Stimulated activated CD4-positive, alpha-beta T cell treated with anti-CD3 and anti-CD28 coated beads, Interleukin-4, amount 100 ng/mL, for 4 hours (primary cell): Measurements from ENCODE around the gene TMEM132D.

Source experiments
- DNase-seq, 2 experiments: peaks; one replicate each; pipeline ENCODE4 v3.0.0-alpha.2; 2020

The TMEM132D gene

GRCh38 chr12:129312048-129312447 lies 591.8 kb downstream of the TMEM132D start:
- no peak for DNase-seq

GRCh38 chr12:129310346-129310745 lies 593.5 kb downstream of the TMEM132D start:
- DNase-seq, result no peak

GRCh38 chr12:129305851-129306250 lies 598.0 kb downstream of the TMEM132D start:
- no peak for DNase-seq

- DNase-seq, result no peak
Measured at GRCh38 chr12:129304529-129304928, 599.3 kb downstream of the TMEM132D start.

GRCh38 chr12:129300011-129300410 lies 603.8 kb downstream of the TMEM132D start:
- DNase-seq, result no peak

- DNase-seq, result no peak
Measured at GRCh38 chr12:129298921-129299320, 604.9 kb downstream of the TMEM132D start.

GRCh38 chr12:129296671-129297070 lies 607.2 kb downstream of the TMEM132D start:
- no peak for DNase-seq

GRCh38 chr12:129294868-129295267 lies 609.0 kb downstream of the TMEM132D start:
- no peak for DNase-seq

GRCh38 chr12:129279771-129280170 lies 624.1 kb downstream of the TMEM132D start:
- DNase-seq, result no peak

GRCh38 chr12:129276361-129277060 lies 627.3 kb downstream of the TMEM132D start:
- DNase-seq, result no peak

GRCh38 chr12:129269756-129270495 lies 633.9 kb downstream of the TMEM132D start:
- DNase-seq, result no peak

GRCh38 chr12:129258781-129259318 lies 645.0 kb downstream of the TMEM132D start:
- no peak for DNase-seq

- no peak for DNase-seq
Measured at GRCh38 chr12:129257524-129257923, 646.3 kb downstream of the TMEM132D start.

- DNase-seq, result no peak
Measured at GRCh38 chr12:129246630-129247029, 657.2 kb downstream of the TMEM132D start.

- no peak for DNase-seq
Measured at GRCh38 chr12:129245769-129246168, 658.1 kb downstream of the TMEM132D start.

GRCh38 chr12:129241852-129242251 lies 662.0 kb downstream of the TMEM132D start:
- DNase-seq, result no peak

- no peak for DNase-seq
Measured at GRCh38 chr12:129237881-129238280, 665.9 kb downstream of the TMEM132D start.

GRCh38 chr12:129234209-129234608 lies 669.6 kb downstream of the TMEM132D start:
- DNase-seq, result no peak

- no peak for DNase-seq
Measured at GRCh38 chr12:129231491-129231890, 672.3 kb downstream of the TMEM132D start.

- DNase-seq, result no peak
Measured at GRCh38 chr12:129230995-129231394, 672.8 kb downstream of the TMEM132D start.

GRCh38 chr12:129226851-129227250 lies 677.0 kb downstream of the TMEM132D start:
- no peak for DNase-seq

- no peak for DNase-seq
Measured at GRCh38 chr12:129226005-129226404, 677.8 kb downstream of the TMEM132D start.

GRCh38 chr12:129215556-129215955 lies 688.3 kb downstream of the TMEM132D start:
- DNase-seq, result no peak

- DNase-seq, result no peak
Measured at GRCh38 chr12:129213551-129213950, 690.3 kb downstream of the TMEM132D start.
